IMR-90 (cell line): ENCODE results near the gene GRM2. TPM values are rescaled to one million over a fixed set of nuclear protein-coding genes. Genes with fewer than 3 reads are reported as not detected.

Experiments
- ATAC-seq: fragments of 200-7000 bp; cut with Tn5 transposase; 2 replicates; pipeline ENCODE4 v1.9.1; 2020; ENCODE audit warnings: low read depth, mild to moderate bottlenecking, moderate library complexity
- BruUV-seq: library from RNA; stranded (reverse); fragments of 400-500 nt; replicated peaks from 2 replicates; lab custom pipeline; 2021; lab: Mats Ljungman, UMichigan
- CTCF ChIA-PET: fragments of 300-600 bp; formaldehyde crosslinking; extraction: SDS; loops from one replicate; lab custom pipeline; 2021; ENCODE audit warnings: antibody characterized with exemption; lab: Yijun Ruan, JAX
- POLR2A ChIA-PET: fragments of 300-600 bp; sonication (Branson Sonifier 250); formaldehyde crosslinking; loops from one replicate; lab custom pipeline; 2022; ENCODE audit warnings: antibody characterized with exemption; ENCODE audit not compliant: unreplicated experiment; lab: Charles Lee
- DNase-seq: peaks from one replicate; pipeline ENCODE4 v3.0.0; 2013
- H2AFZ ChIP-seq: replicated peaks from 2 replicates; pipeline ENCODE3; 2013; ENCODE audit warnings: low read length, mild to moderate bottlenecking; ENCODE audit not compliant: poor library complexity
- H2AK5ac ChIP-seq: 2 replicates; pipeline ENCODE4 v1.6.1; 2013; ENCODE audit warnings: low read depth, low read length, inconsistent platforms
- H2AK9ac ChIP-seq: replicated peaks from 2 replicates; pipeline ENCODE3; 2013; ENCODE audit warnings: mild to moderate bottlenecking, low read depth, low read length, moderate library complexity; ENCODE audit not compliant: poor library complexity
- H2BK120ac ChIP-seq: 2 replicates; pipeline ENCODE4 v1.6.1; 2013; ENCODE audit warnings: low read depth, low read length, inconsistent platforms
- H2BK15ac ChIP-seq: 3 replicates; pipeline ENCODE4 v1.6.1; 2013; ENCODE audit warnings: low read depth, low read length, inconsistent platforms
- H2BK20ac ChIP-seq: 2 replicates; pipeline ENCODE4 v1.6.1; 2013; ENCODE audit warnings: low read depth, mild to moderate bottlenecking, inconsistent platforms, low read length, moderate library complexity
- H2BK5ac ChIP-seq: 2 replicates; pipeline ENCODE4 v1.6.1; 2013; ENCODE audit warnings: mild to moderate bottlenecking, low read depth, low read length, inconsistent platforms; ENCODE audit not compliant: poor library complexity, severe bottlenecking
- H3K14ac ChIP-seq: replicated peaks from 2 replicates; pipeline ENCODE4 v1.6.1; 2013; ENCODE audit warnings: low read depth, low read length, inconsistent platforms
- H3K18ac ChIP-seq: 2 replicates; pipeline ENCODE4 v1.6.1; 2013; ENCODE audit warnings: low read depth, low read length, control low read depth
- H3K23ac ChIP-seq: 2 replicates; pipeline ENCODE4 v1.6.1; 2013; ENCODE audit warnings: low read depth, low read length, inconsistent platforms
- H3K27ac ChIP-seq: 2 replicates; pipeline ENCODE4 v1.5.1; 2013; ENCODE audit warnings: mild to moderate bottlenecking, control low read depth, low read length; ENCODE audit not compliant: insufficient read depth
- H3K27me3 ChIP-seq: 2 replicates; pipeline ENCODE4 v1.6.1; 2013; ENCODE audit warnings: low read length; ENCODE audit not compliant: control insufficient read depth, insufficient read depth
- H3K36me3 ChIP-seq: 2 replicates; pipeline ENCODE4 v1.6.1; 2013; ENCODE audit warnings: low read length, mixed read lengths; ENCODE audit not compliant: control insufficient read depth, insufficient read depth
- H3K4ac ChIP-seq: 2 replicates; pipeline ENCODE4 v1.6.1; 2013; ENCODE audit warnings: low read depth, low read length, inconsistent platforms
- H3K4me1 ChIP-seq: 2 replicates; pipeline ENCODE4 v1.6.1; 2013; ENCODE audit warnings: low read length, mixed read lengths; ENCODE audit not compliant: control insufficient read depth, insufficient read depth
- H3K4me2 ChIP-seq: 2 replicates; pipeline ENCODE4 v1.6.1; 2013; ENCODE audit warnings: low read depth, mild to moderate bottlenecking, control low read depth, low read length, moderate library complexity
- H3K4me3 ChIP-seq: 2 replicates; pipeline ENCODE4 v1.5.1; 2013; ENCODE audit warnings: low read depth, mild to moderate bottlenecking, control low read depth, low read length, moderate library complexity; ENCODE audit not compliant: insufficient read depth
- H3K56ac ChIP-seq: 2 replicates; pipeline ENCODE4 v1.6.1; 2013; ENCODE audit warnings: low read length, inconsistent platforms; ENCODE audit not compliant: insufficient read depth; ENCODE audit errors: extremely low read depth
- H3K79me1 ChIP-seq, 2 experiments: 2 replicates each; pipeline ENCODE4 v1.6.1; 2013; ENCODE audit warnings: low read length in 2 of 2, inconsistent platforms in 1 of 2, low read depth in 1 of 2
- H3K9ac ChIP-seq: 2 replicates; pipeline ENCODE4 v1.6.1; 2013; ENCODE audit warnings: low read depth, low read length, control low read depth
- H3K9me1 ChIP-seq: 2 replicates; pipeline ENCODE4 v1.6.1; 2013; ENCODE audit warnings: low read length, inconsistent platforms; ENCODE audit not compliant: insufficient read depth
- H3K9me3 ChIP-seq: 2 replicates; pipeline ENCODE4 v1.6.1; 2013; ENCODE audit warnings: low read length; ENCODE audit not compliant: control insufficient read depth, insufficient read depth
- H4K20me1 ChIP-seq: 2 replicates; pipeline ENCODE4 v1.6.1; 2013; ENCODE audit warnings: low read length, inconsistent platforms; ENCODE audit not compliant: insufficient read depth
- H4K5ac ChIP-seq: 2 replicates; pipeline ENCODE4 v1.6.1; 2013; ENCODE audit warnings: mild to moderate bottlenecking, low read depth, low read length, control low read depth
- H4K8ac ChIP-seq, 2 experiments: 2 replicates each; pipeline ENCODE4 v1.6.1; 2013; ENCODE audit warnings: low read depth in 2 of 2, low read length in 2 of 2, control low read depth in 1 of 2, inconsistent platforms in 1 of 2
- H4K91ac ChIP-seq: 2 replicates; pipeline ENCODE4 v1.6.1; 2013; ENCODE audit warnings: low read depth, low read length, inconsistent platforms; ENCODE audit not compliant: insufficient read depth
- BHLHE40 ChIP-seq: fragments of 150-350 bp; IDR thresholded peaks from 2 replicates; pipeline ENCODE4 v1.6.1; 2016; ENCODE audit warnings: mild to moderate bottlenecking, low read depth, low read length
- CEBPB ChIP-seq: IDR thresholded peaks from 2 replicates; pipeline ENCODE4 v1.6.1; 2012; ENCODE audit warnings: low read depth, low read length, improper control_type of control experiment
- MAFK ChIP-seq: IDR thresholded peaks from 2 replicates; pipeline ENCODE4 v1.6.1; 2012; ENCODE audit warnings: low read depth, low read length, improper control_type of control experiment
- MXI1 ChIP-seq: IDR thresholded peaks from 2 replicates; pipeline ENCODE4 v1.6.1; 2012; ENCODE audit warnings: low read depth, mild to moderate bottlenecking, low read length, moderate library complexity, borderline replicate concordance
- NFE2L2 ChIP-seq: fragments of 150-350 bp; IDR thresholded peaks from 2 replicates; pipeline ENCODE4 v1.6.1; 2016; ENCODE audit warnings: low read depth, mild to moderate bottlenecking, low read length
- POLR2A ChIP-seq: IDR thresholded peaks from 2 replicates; pipeline ENCODE4 v1.6.1; 2012; ENCODE audit warnings: mild to moderate bottlenecking, low read depth, low read length
- RCOR1 ChIP-seq: IDR thresholded peaks from 2 replicates; pipeline ENCODE4 v1.6.1; 2012; ENCODE audit warnings: mild to moderate bottlenecking, low read length, improper control_type of control experiment; ENCODE audit not compliant: insufficient replicate concordance
- WGBS, 2 experiments: methylation state at CpG; one replicate each; pipeline versions ENCODE4 v1.1.5 to v1.1.7; 2013; ENCODE audit warnings: missing lambda C conversion rate in 2 of 2; ENCODE audit not compliant: insufficient read length in 1 of 2; ENCODE audit errors: extremely low coverage in 2 of 2; 5-methylcytosine and 5-hydroxymethylcytosine counted together
- dilution Hi-C: fragments of 300-500 bp; cut with HindIII; formaldehyde crosslinking; loops from one replicate; pipeline ENCODE4 v1.14.3; 2018; ENCODE audit warnings: low sequenced_read_pairs; ENCODE audit not compliant: unreplicated experiment
- in situ Hi-C: fragments of 300-500 bp; cut with MboI; formaldehyde crosslinking; loops from 3 replicates; pipeline ENCODE4 v1.14.3; 2019; ENCODE audit warnings: low sequenced_read_pairs, inconsistent platforms, mixed read lengths
- intact Hi-C: fragments of 100-400 bp; cut with micrococcal nuclease; formaldehyde crosslinking; loops from 2 replicates; pipeline ENCODE4 v1.10.0; 2022
- polyA plus RNA-seq, 3 experiments: library from polyadenylated mRNA; depleted of rRNA; stranded (reverse); fragments of >200 nt; gene quantifications; 2 replicates each; pipeline ENCODE4 v1.2.3, GENCODE V29; 2012; ENCODE audit warnings: low replicate concordance in 1 of 3
- total RNA-seq: library from RNA; depleted of rRNA; stranded (reverse); fragments of >200 nt; gene quantifications from 2 replicates; pipeline ENCODE4 v1.2.3, GENCODE V29; 2012
- TF ChIP-seq, protein P1 (sequence below): conservative IDR thresholded peaks from 2 replicates; pipeline ENCODE4 v1.5.1; 2012; ENCODE audit warnings: mild to moderate bottlenecking, low read depth, low read length, improper control_type of control experiment
- TF ChIP-seq, protein P2 (sequence below): fragments of 150-350 bp; IDR thresholded peaks from 2 replicates; pipeline ENCODE4 v1.6.1; 2016; ENCODE audit warnings: low read depth, mild to moderate bottlenecking, low read length, moderate library complexity, borderline replicate concordance
- TF ChIP-seq, protein P3 (sequence below): fragments of 150-350 bp; IDR thresholded peaks from 2 replicates; pipeline ENCODE4 v1.6.1; 2017; ENCODE audit warnings: mild to moderate bottlenecking, antibody characterized with exemption, low read length, low read depth

GRM2 gene
- total and polyA plus RNA-seq, 2 of the 4 experiments (the other 2 are of a cell fraction) = under 0.01 to 0.14 TPM

DNA sequence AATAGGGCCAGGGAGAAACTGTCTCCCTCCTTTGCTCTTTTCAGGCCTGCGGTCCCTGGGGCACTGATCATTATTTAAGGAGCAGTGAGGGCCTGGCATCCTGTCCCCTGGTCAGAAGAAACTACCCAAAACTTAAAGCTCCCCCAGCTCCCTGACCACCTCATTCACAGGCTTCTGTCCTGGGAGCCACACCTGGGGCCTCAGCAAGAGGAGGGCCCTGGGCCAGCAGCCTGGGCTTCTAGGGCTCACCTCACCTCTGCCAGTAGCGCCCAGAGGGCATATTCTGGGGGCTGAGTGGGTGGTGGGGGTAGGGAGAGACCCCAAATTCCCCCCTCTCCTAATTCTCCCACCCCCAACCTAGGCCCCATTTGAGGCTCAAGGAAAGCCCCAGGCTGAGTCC is 4.7 kb upstream of the GRM2 start:
- no peak overlapping the region for H3K9ac ChIP-seq
- no peak overlapping the region for H2AK9ac ChIP-seq
- H2BK20ac ChIP-seq = no peak overlapping the region
- no CpG with 5 or more reads among the region's 2 CpGs for WGBS, 2 experiments
- H3K14ac ChIP-seq = no peak overlapping the region
- no peak overlapping the region for H4K8ac ChIP-seq
- no peaks in the 10 kb centered on the region for H3K4me1 ChIP-seq
- ATAC-seq = no peak
- H3K56ac ChIP-seq = no peak overlapping the region
- intact Hi-C loops (no loop called here), dilution Hi-C loops (no loop called here), in situ Hi-C loops (no loop called here)
- no peak for DNase-seq
- peaks cover 25% of the 10 kb centered on the region for H4K20me1 ChIP-seq
- BruUV-seq = no TSS peak
- peaks cover 3% of the 10 kb centered on the region; the same call in 1 of the 2 replicates for H3K9me1 ChIP-seq
- no peaks in the 10 kb centered on the region; the same call in 1 of the 2 replicates for H3K27me3 ChIP-seq
- ChIA-PET CTCF (no interaction called here), POLR2A (no interaction called here)
- no peak overlapping the region for H3K4ac ChIP-seq
- no peak overlapping the region for H3K23ac ChIP-seq
- no peak overlapping the region for H4K91ac ChIP-seq
- no peaks in the 10 kb centered on the region for H3K79me1 ChIP-seq
- no peak overlapping the region for H3K18ac ChIP-seq
- H2AK5ac ChIP-seq = no peak overlapping the region
- H3K36me3 ChIP-seq = peaks cover 30% of the 10 kb centered on the region
- no peak overlapping the region for H2BK5ac ChIP-seq
- H2AFZ ChIP-seq = no peak overlapping the region
- H3K27ac ChIP-seq = no peak overlapping the region
- no peak overlapping the region for H4K5ac ChIP-seq
- H3K4me3 ChIP-seq = no peak overlapping the region
- no peaks in the 10 kb centered on the region for H3K9me3 ChIP-seq
- no peak overlapping the region for H2BK120ac ChIP-seq
- H3K4me2 ChIP-seq = no peak overlapping the region
- H2BK15ac ChIP-seq = no peak overlapping the region
- TF ChIP-seq BHLHE40 (no peak), MXI1 (no peak), NFE2L2 (no peak), RCOR1 (no peak), CEBPB (no peak), MAFK (no peak), POLR2A (no peak)
- TF ChIP-seq, protein P1, sequence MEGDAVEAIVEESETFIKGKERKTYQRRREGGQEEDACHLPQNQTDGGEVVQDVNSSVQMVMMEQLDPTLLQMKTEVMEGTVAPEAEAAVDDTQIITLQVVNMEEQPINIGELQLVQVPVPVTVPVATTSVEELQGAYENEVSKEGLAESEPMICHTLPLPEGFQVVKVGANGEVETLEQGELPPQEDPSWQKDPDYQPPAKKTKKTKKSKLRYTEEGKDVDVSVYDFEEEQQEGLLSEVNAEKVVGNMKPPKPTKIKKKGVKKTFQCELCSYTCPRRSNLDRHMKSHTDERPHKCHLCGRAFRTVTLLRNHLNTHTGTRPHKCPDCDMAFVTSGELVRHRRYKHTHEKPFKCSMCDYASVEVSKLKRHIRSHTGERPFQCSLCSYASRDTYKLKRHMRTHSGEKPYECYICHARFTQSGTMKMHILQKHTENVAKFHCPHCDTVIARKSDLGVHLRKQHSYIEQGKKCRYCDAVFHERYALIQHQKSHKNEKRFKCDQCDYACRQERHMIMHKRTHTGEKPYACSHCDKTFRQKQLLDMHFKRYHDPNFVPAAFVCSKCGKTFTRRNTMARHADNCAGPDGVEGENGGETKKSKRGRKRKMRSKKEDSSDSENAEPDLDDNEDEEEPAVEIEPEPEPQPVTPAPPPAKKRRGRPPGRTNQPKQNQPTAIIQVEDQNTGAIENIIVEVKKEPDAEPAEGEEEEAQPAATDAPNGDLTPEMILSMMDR = no peak
- TF ChIP-seq, protein P2, sequence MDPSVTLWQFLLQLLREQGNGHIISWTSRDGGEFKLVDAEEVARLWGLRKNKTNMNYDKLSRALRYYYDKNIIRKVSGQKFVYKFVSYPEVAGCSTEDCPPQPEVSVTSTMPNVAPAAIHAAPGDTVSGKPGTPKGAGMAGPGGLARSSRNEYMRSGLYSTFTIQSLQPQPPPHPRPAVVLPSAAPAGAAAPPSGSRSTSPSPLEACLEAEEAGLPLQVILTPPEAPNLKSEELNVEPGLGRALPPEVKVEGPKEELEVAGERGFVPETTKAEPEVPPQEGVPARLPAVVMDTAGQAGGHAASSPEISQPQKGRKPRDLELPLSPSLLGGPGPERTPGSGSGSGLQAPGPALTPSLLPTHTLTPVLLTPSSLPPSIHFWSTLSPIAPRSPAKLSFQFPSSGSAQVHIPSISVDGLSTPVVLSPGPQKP = no peak
- TF ChIP-seq, protein P3, sequence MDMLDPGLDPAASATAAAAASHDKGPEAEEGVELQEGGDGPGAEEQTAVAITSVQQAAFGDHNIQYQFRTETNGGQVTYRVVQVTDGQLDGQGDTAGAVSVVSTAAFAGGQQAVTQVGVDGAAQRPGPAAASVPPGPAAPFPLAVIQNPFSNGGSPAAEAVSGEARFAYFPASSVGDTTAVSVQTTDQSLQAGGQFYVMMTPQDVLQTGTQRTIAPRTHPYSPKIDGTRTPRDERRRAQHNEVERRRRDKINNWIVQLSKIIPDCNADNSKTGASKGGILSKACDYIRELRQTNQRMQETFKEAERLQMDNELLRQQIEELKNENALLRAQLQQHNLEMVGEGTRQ = no peak
